ENCODE data around the gene SCN5A. TPM values are rescaled to one million over a fixed set of nuclear protein-coding genes. Genes with fewer than 3 reads are reported as not detected.
A peak's percentile ranks its signal among the peaks of the same experiment; 100 is the strongest.

SCN5A gene
- total RNA-seq, result under 1 TPM; 0.08 to 0.37 TPM

DNA sequence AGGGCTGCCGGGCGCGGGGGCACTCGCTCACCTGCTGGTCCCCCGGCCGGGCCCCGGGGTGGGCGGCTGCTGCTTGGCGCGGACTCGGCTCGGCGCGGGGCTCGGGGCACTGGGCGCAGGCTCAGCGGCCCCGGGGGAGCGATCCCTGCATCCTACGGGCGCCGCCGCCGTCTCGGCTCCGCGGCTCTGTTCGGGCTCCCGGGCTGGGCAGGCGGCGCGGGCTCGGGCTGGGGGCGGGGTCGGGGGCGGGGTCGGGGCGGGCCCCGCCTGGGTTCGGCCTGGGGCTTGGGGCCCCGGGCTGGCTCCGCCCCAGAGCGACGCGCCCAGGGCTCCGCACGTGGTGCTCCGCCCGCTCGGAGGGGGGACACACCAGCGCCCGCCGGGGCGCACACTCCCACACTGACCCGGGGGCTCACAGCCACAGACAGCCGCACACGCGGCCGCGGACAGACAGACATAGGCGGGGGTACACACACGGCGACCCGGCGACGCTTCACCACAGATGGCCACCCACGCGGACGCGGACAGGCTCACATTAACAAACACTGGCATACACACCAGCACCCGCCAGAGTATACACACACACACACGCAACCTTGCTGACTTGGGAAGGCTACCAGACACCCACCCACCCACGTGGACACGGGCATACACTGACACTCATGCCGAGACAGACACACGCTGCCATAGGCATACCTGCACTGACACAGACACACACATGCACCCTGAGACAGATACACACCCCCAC is at the start of gene SCN5A:
Gene SCN5A (minus strand): TSS at position 188 of the 748 bp plus-strand sequence. CDS start 16,380 bp downstream, outside the sequence.
- Mint-ChIP-seq H3K4me1 (ENCODE audit: low read depth) (peaks cover 4% of the 10 kb centered on the region), H3K27ac (no peak within 1 kb of the TSS), H3K4me3 (peak within 1 kb of the TSS; percentile 49), H3K27me3 (ENCODE audit: low read depth) (peaks cover 17% of the 10 kb centered on the region), H3K36me3 (ENCODE audit: low read depth) (no peaks in the 10 kb centered on the region), H3K9me3 (ENCODE audit: insufficient read depth) (no peaks in the 10 kb centered on the region)
- CTCF ChIA-PET, result no interaction called here
- POLR2A ChIA-PET, result no interaction called here
- ATAC-seq (peak; percentile 84), DNase-seq (peak; percentile 49)

GRCh38 chr3:38698760-38699159 is 49.3 kb upstream of the SCN5A start:
- H3K27ac Mint-ChIP-seq, result no peak overlapping the region
- ATAC-seq, result no peak
- CTCF ChIA-PET, result no interaction called here

GRCh38 chr3:38698061-38698460 is 48.6 kb upstream of the SCN5A start:
- no peak for DNase-seq
- Mint-ChIP-seq H3K4me3 (no peak overlapping the region), H3K27me3 (ENCODE audit: low read depth) (peaks cover 11% of the 10 kb centered on the region), H3K36me3 (ENCODE audit: low read depth) (no peaks in the 10 kb centered on the region), H3K9me3 (ENCODE audit: insufficient read depth) (no peaks in the 10 kb centered on the region), H3K27ac (no peak overlapping the region), H3K4me1 (ENCODE audit: low read depth) (no peaks in the 10 kb centered on the region)
- ATAC-seq, result no peak
- CTCF ChIA-PET, result no interaction called here
- POLR2A ChIA-PET, result no interaction called here

More at GRCh38 chr3:38698760-38699159, 49.3 kb upstream of the SCN5A start:
- no peaks in the 10 kb centered on the region for H3K4me1 Mint-ChIP-seq (ENCODE audit: low read depth)
- no peak for DNase-seq
- H3K27me3 Mint-ChIP-seq (ENCODE audit: low read depth), result peaks cover 11% of the 10 kb centered on the region
- no peaks in the 10 kb centered on the region for H3K9me3 Mint-ChIP-seq (ENCODE audit: insufficient read depth)
- no peak overlapping the region for H3K4me3 Mint-ChIP-seq
- H3K36me3 Mint-ChIP-seq (ENCODE audit: low read depth), result no peaks in the 10 kb centered on the region
- POLR2A ChIA-PET, result no interaction called here

- Mint-ChIP-seq H3K27ac (no peak overlapping the region), H3K4me1 (ENCODE audit: low read depth) (no peaks in the 10 kb centered on the region), H3K4me3 (no peak overlapping the region), H3K27me3 (ENCODE audit: low read depth) (peaks cover 9% of the 10 kb centered on the region), H3K36me3 (ENCODE audit: low read depth) (no peaks in the 10 kb centered on the region), H3K9me3 (ENCODE audit: insufficient read depth) (no peaks in the 10 kb centered on the region)
- CTCF ChIA-PET, result no interaction called here
- POLR2A ChIA-PET, result no interaction called here
- ATAC-seq, result no peak
- DNase-seq, result no peak
Measured at GRCh38 chr3:38696034-38696433, 46.5 kb upstream of the SCN5A start.

GRCh38 chr3:38690185-38690584 is 40.7 kb upstream of the SCN5A start:
- POLR2A ChIA-PET, result no interaction called here
- Mint-ChIP-seq H3K4me1 (ENCODE audit: low read depth) (no peaks in the 10 kb centered on the region), H3K27me3 (ENCODE audit: low read depth) (peaks cover 10% of the 10 kb centered on the region), H3K4me3 (no peak overlapping the region), H3K36me3 (ENCODE audit: low read depth) (no peaks in the 10 kb centered on the region), H3K27ac (no peak overlapping the region), H3K9me3 (ENCODE audit: insufficient read depth) (no peaks in the 10 kb centered on the region)
- ATAC-seq, result no peak
- CTCF ChIA-PET, result no interaction called here
- DNase-seq, result no peak

DNA sequence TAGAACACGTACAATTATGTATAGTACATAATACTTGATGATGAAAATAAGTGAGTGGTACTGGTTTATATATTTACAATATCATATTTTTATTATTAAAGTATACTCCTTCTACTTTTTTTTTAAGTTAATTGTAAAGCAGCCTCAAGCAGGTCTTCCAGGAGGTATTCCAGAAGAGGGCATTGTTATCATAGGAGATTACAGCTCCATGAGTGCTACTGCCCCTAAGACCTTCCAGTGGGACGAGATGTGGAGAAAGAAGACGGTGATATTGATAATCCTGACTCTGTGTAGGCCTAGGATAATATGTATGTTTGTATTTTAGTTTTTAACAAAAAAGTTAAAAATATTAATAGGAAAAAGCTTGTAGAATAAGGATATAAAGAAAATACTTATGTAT is 40.3 kb upstream of the SCN5A start:
- ATAC-seq (no peak), DNase-seq (no peak)
- no peaks in the 10 kb centered on the region for H3K9me3 Mint-ChIP-seq (ENCODE audit: insufficient read depth)
- no peaks in the 10 kb centered on the region for H3K4me1 Mint-ChIP-seq (ENCODE audit: low read depth)
- POLR2A ChIA-PET, result no interaction called here
- H3K36me3 Mint-ChIP-seq (ENCODE audit: low read depth), result no peaks in the 10 kb centered on the region
- H3K27ac Mint-ChIP-seq, result no peak overlapping the region
- H3K4me3 Mint-ChIP-seq, result no peak overlapping the region
- CTCF ChIA-PET, result no interaction called here
- H3K27me3 Mint-ChIP-seq (ENCODE audit: low read depth), result peaks cover 8% of the 10 kb centered on the region

DNA sequence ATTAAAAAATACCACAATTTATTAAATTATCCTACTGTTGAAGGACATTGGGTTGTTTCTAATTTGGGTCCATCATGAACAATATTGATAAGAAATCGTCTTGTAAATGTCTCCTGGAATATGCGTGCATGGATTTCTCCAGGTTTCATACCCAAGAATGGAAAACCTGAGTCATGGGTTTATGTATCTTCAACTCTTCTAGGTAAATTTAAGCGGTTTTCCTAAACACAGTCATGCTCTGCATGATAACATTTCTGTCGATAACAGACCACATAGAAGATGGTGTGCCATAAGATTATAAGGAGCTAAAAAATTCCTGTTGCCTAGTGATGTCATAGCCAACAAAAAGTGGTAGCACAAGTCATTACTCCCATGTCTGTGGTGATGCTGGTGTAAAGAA is 39.9 kb upstream of the SCN5A start:
- Mint-ChIP-seq H3K4me3 (no peak overlapping the region), H3K27me3 (ENCODE audit: low read depth) (peaks cover 11% of the 10 kb centered on the region), H3K4me1 (ENCODE audit: low read depth) (no peaks in the 10 kb centered on the region), H3K9me3 (ENCODE audit: insufficient read depth) (no peaks in the 10 kb centered on the region), H3K27ac (no peak overlapping the region), H3K36me3 (ENCODE audit: low read depth) (no peaks in the 10 kb centered on the region)
- DNase-seq (no peak), ATAC-seq (no peak)
- POLR2A ChIA-PET, result no interaction called here
- CTCF ChIA-PET, result no interaction called here

DNA sequence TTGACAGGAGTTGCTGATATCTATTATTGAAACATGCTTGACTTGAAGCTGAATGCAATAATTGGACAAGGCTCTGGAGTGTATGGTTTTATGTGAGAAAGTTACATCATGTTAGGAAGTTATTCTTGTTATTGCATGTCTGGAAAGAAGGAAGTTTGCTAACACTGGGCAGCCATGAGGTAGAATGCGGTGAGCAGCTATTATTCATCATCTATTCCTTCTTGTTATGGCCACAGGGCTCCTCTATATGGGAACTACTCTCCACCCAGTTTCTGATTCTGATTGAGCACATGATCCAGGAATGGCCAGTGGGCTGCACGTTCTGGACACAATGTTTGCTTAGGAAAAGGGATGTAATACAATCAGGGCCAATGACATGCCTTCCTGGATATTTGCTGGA is 37.8 kb upstream of the SCN5A start:
- Mint-ChIP-seq H3K27ac (no peak overlapping the region), H3K36me3 (ENCODE audit: low read depth) (no peaks in the 10 kb centered on the region), H3K4me3 (no peak overlapping the region), H3K4me1 (ENCODE audit: low read depth) (no peaks in the 10 kb centered on the region), H3K9me3 (ENCODE audit: insufficient read depth) (no peaks in the 10 kb centered on the region), H3K27me3 (ENCODE audit: low read depth) (peaks cover 12% of the 10 kb centered on the region)
- POLR2A ChIA-PET, result no interaction called here
- no peak for DNase-seq
- ATAC-seq, result no peak
- CTCF ChIA-PET, result interaction anchor here (1.1 kb wide), 1 partner anchor 32 kb away, joined by 3 read pairs; no protein-coding TSS in a partner anchor

- DNase-seq (no peak), ATAC-seq (no peak)
Measured at GRCh38 chr3:38684546-38684945, 35.1 kb upstream of the SCN5A start.

GRCh38 chr3:38669668-38670067 is 20.2 kb upstream of the SCN5A start:
- ChIA-PET POLR2A (no interaction called here), CTCF (interaction anchor here (0.7 to 2.4 kb wide), 2 partner anchors 149 to 330 kb away, joined by 3 to 5 read pairs; no protein-coding TSS in a partner anchor)
- no peak for ATAC-seq

More at GRCh38 chr3:38684546-38684945, 35.1 kb upstream of the SCN5A start:
- POLR2A ChIA-PET, result no interaction called here
- H3K4me3 Mint-ChIP-seq, result no peak overlapping the region
- no peaks in the 10 kb centered on the region for H3K36me3 Mint-ChIP-seq (ENCODE audit: low read depth)
- CTCF ChIA-PET, result no interaction called here
- peaks cover 11% of the 10 kb centered on the region for H3K27me3 Mint-ChIP-seq (ENCODE audit: low read depth)
- H3K4me1 Mint-ChIP-seq (ENCODE audit: low read depth), result no peaks in the 10 kb centered on the region
- H3K27ac Mint-ChIP-seq, result no peak overlapping the region
- H3K9me3 Mint-ChIP-seq (ENCODE audit: insufficient read depth), result no peaks in the 10 kb centered on the region

GRCh38 chr3:38662544-38662943 is 13.1 kb upstream of the SCN5A start:
- Mint-ChIP-seq H3K36me3 (ENCODE audit: low read depth) (no peaks in the 10 kb centered on the region), H3K4me3 (no peak overlapping the region), H3K4me1 (ENCODE audit: low read depth) (no peaks in the 10 kb centered on the region), H3K27me3 (ENCODE audit: low read depth) (peaks cover 30% of the 10 kb centered on the region), H3K9me3 (ENCODE audit: insufficient read depth) (peaks cover 6% of the 10 kb centered on the region), H3K27ac (no peak overlapping the region)
- ChIA-PET POLR2A (no interaction called here), CTCF (interaction anchor here (0.9 to 2.8 kb wide), 7 partner anchors 8 to 337 kb away, joined by 3 to 21 read pairs (median 7); partner anchors contain the start of gene EXOG)
- ATAC-seq (no peak), DNase-seq (no peak)

More at GRCh38 chr3:38669668-38670067, 20.2 kb upstream of the SCN5A start:
- Mint-ChIP-seq H3K36me3 (ENCODE audit: low read depth) (no peaks in the 10 kb centered on the region), H3K4me1 (ENCODE audit: low read depth) (no peaks in the 10 kb centered on the region), H3K27me3 (ENCODE audit: low read depth) (peaks cover 33% of the 10 kb centered on the region), H3K27ac (no peak overlapping the region), H3K4me3 (no peak overlapping the region), H3K9me3 (ENCODE audit: insufficient read depth) (no peaks in the 10 kb centered on the region)
- no peak for DNase-seq

- Mint-ChIP-seq H3K27ac (no peak overlapping the region), H3K9me3 (ENCODE audit: insufficient read depth) (peaks cover 6% of the 10 kb centered on the region), H3K4me1 (ENCODE audit: low read depth) (no peaks in the 10 kb centered on the region), H3K36me3 (ENCODE audit: low read depth) (no peaks in the 10 kb centered on the region), H3K27me3 (ENCODE audit: low read depth) (peaks cover 18% of the 10 kb centered on the region), H3K4me3 (no peak overlapping the region)
- DNase-seq (no peak), ATAC-seq (no peak)
- ChIA-PET POLR2A (no interaction called here), CTCF (interaction anchor here (1.7 kb wide), 1 partner anchor 137 kb away, joined by 7 read pairs; no protein-coding TSS in a partner anchor)
Measured at GRCh38 chr3:38658841-38659240, 9.4 kb upstream of the SCN5A start.

All from activated CD8-positive, alpha-beta T cell treated with anti-CD3 and anti-CD28 coated beads, Interleukin-2, amount 10 ng/mL, durations not matched to agents 7 days and 5 days (primary cell).